ENCODE results near the gene TENT5A. TPM values are rescaled to one million over a fixed set of nuclear protein-coding genes. Genes with fewer than 3 reads are reported as not detected.

The TENT5A gene
- total RNA-seq, 1 experiment from 2014 or later, result 5.6 TPM

- Histone ChIP-seq H3K4me2 (ENCODE audit: low read length) (no peak overlapping the region), H3K9me3 (ENCODE audit: low read length) (no peaks in the 10 kb centered on the region), H3K79me2 (ENCODE audit: low read length) (no peaks in the 10 kb centered on the region), H2AFZ (ENCODE audit: low read length) (no peak overlapping the region), H3F3A (ENCODE audit: low read length, unreplicated experiment) (no peaks in the 10 kb centered on the region), H3K9me2 (replicated peaks; ENCODE audit: low read length) (no peaks in the 10 kb centered on the region), H3K27me3 (ENCODE audit: low read length) (no peaks in the 10 kb centered on the region), H3K36me3 (ENCODE audit: low read depth, low read length) (no peaks in the 10 kb centered on the region), H3K27ac (ENCODE audit: low read length) (no peak overlapping the region), H3K4me1 (ENCODE audit: insufficient read depth, low read length) (peaks cover 3% of the 10 kb centered on the region; the same call in 1 of the 2 replicates), H4K20me1 (ENCODE audit: low read length) (no peaks in the 10 kb centered on the region), H3K4me3 (ENCODE audit: low read length) (no peak overlapping the region), H3K9ac (ENCODE audit: low read length) (no peak overlapping the region)
- intact Hi-C loops (cut with micrococcal nuclease), result no loop called here
- TF ChIP-seq, protein P1, sequence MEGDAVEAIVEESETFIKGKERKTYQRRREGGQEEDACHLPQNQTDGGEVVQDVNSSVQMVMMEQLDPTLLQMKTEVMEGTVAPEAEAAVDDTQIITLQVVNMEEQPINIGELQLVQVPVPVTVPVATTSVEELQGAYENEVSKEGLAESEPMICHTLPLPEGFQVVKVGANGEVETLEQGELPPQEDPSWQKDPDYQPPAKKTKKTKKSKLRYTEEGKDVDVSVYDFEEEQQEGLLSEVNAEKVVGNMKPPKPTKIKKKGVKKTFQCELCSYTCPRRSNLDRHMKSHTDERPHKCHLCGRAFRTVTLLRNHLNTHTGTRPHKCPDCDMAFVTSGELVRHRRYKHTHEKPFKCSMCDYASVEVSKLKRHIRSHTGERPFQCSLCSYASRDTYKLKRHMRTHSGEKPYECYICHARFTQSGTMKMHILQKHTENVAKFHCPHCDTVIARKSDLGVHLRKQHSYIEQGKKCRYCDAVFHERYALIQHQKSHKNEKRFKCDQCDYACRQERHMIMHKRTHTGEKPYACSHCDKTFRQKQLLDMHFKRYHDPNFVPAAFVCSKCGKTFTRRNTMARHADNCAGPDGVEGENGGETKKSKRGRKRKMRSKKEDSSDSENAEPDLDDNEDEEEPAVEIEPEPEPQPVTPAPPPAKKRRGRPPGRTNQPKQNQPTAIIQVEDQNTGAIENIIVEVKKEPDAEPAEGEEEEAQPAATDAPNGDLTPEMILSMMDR (conservative IDR thresholded peaks at IDR 0.05; ENCODE audit: low read depth, low read length), result no peak
- TF ChIP-seq EZH2phosphoT487 (IDR thresholded peaks at IDR 0.05; ENCODE audit: borderline replicate concordance, low read length) (no peak), EZH2 (IDR thresholded peaks at IDR 0.05; ENCODE audit: low read length, unreplicated experiment) (no peak)
- no TSS peak for BruUV-seq (replicated peaks)
- CTCF ChIA-PET, result no interaction called here
- ATAC-seq, result no peak
- DNase-seq, result no peak
- POLR2A ChIA-PET (ENCODE audit: unreplicated experiment), result no interaction called here
Observed at GRCh38 chr6:81722506-81723223, 29.8 kb downstream of the TENT5A start.

DNA sequence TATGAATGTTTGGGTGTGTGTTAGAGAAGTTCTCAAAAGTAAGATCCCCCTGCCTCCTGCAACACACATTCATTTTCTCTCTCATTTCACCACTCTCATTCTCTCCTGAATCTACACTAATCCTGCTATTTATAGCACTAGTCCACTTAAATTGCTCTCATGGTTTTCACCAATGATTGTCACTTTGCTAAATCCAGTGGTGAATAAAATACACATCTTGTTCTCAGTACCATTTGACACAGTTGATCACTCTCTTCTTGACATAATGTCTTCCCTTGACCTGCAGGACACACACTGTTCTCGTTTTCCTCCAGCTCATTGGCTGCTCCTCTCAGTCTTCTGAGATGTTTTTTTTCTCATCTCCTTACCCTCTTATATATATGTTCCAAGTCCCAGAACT lies 32.1 kb downstream of the TENT5A start:
- no peak overlapping the region for H2AFZ ChIP-seq (ENCODE audit: low read length)
- no peak for ATAC-seq

GRCh38 chr6:81718126-81718525 lies 34.4 kb downstream of the TENT5A start:
- POLR2A ChIA-PET (ENCODE audit: unreplicated experiment), result no interaction called here

More for the DNA sequence above, 32.1 kb downstream of the TENT5A start:
- no peaks in the 10 kb centered on the region for H3F3A ChIP-seq (ENCODE audit: low read length, unreplicated experiment)
- H3K36me3 ChIP-seq (ENCODE audit: low read depth, low read length), result no peaks in the 10 kb centered on the region
- H4K20me1 ChIP-seq (ENCODE audit: low read length), result no peaks in the 10 kb centered on the region
- ChIA-PET CTCF (no interaction called here), POLR2A (ENCODE audit: unreplicated experiment) (no interaction called here)
- BruUV-seq (replicated peaks), result no TSS peak
- no peak overlapping the region for H3K9ac ChIP-seq (ENCODE audit: low read length)
- DNase-seq, result no peak
- intact Hi-C loops (cut with micrococcal nuclease), result no loop called here
- no peak overlapping the region for H3K4me3 ChIP-seq (ENCODE audit: low read length)
- H3K9me3 ChIP-seq (ENCODE audit: low read length), result no peaks in the 10 kb centered on the region
- TF ChIP-seq EZH2phosphoT487 (IDR thresholded peaks at IDR 0.05; ENCODE audit: borderline replicate concordance, low read length), result no peak
- no peak for TF ChIP-seq EZH2 (IDR thresholded peaks at IDR 0.05; ENCODE audit: low read length, unreplicated experiment)
- TF ChIP-seq, protein P1 (conservative IDR thresholded peaks at IDR 0.05; ENCODE audit: low read depth, low read length), result no peak
- H3K79me2 ChIP-seq (ENCODE audit: low read length), result no peaks in the 10 kb centered on the region
- no peak overlapping the region for H3K27ac ChIP-seq (ENCODE audit: low read length)
- no peak overlapping the region for H3K4me2 ChIP-seq (ENCODE audit: low read length)
- H3K27me3 ChIP-seq (ENCODE audit: low read length), result no peaks in the 10 kb centered on the region
- no peaks in the 10 kb centered on the region for H3K9me2 ChIP-seq (replicated peaks; ENCODE audit: low read length)
- H3K4me1 ChIP-seq (ENCODE audit: insufficient read depth, low read length), result no peaks in the 10 kb centered on the region

More at GRCh38 chr6:81718126-81718525, 34.4 kb downstream of the TENT5A start:
- H3K9me2 ChIP-seq (replicated peaks; ENCODE audit: low read length), result no peaks in the 10 kb centered on the region
- H4K20me1 ChIP-seq (ENCODE audit: low read length), result no peaks in the 10 kb centered on the region
- no TSS peak for BruUV-seq (replicated peaks)
- no peaks in the 10 kb centered on the region for H3K79me2 ChIP-seq (ENCODE audit: low read length)
- intact Hi-C loops (cut with micrococcal nuclease), result no loop called here
- CTCF ChIA-PET, result no interaction called here
- no peak overlapping the region for H3K9ac ChIP-seq (ENCODE audit: low read length)
- no peak for DNase-seq
- H3K4me3 ChIP-seq (ENCODE audit: low read length), result no peak overlapping the region
- TF ChIP-seq EZH2phosphoT487 (IDR thresholded peaks at IDR 0.05; ENCODE audit: borderline replicate concordance, low read length), result no peak
- TF ChIP-seq, protein P1 (conservative IDR thresholded peaks at IDR 0.05; ENCODE audit: low read depth, low read length), result no peak
- no peak for TF ChIP-seq EZH2 (IDR thresholded peaks at IDR 0.05; ENCODE audit: low read length, unreplicated experiment)
- no peaks in the 10 kb centered on the region for H3K9me3 ChIP-seq (ENCODE audit: low read length)
- H3K4me1 ChIP-seq (ENCODE audit: insufficient read depth, low read length), result no peaks in the 10 kb centered on the region
- H2AFZ ChIP-seq (ENCODE audit: low read length), result no peak overlapping the region
- H3F3A ChIP-seq (ENCODE audit: low read length, unreplicated experiment), result no peaks in the 10 kb centered on the region
- no peak for ATAC-seq
- no peak overlapping the region for H3K27ac ChIP-seq (ENCODE audit: low read length)
- no peaks in the 10 kb centered on the region for H3K36me3 ChIP-seq (ENCODE audit: low read depth, low read length)
- no peaks in the 10 kb centered on the region for H3K27me3 ChIP-seq (ENCODE audit: low read length)
- no peak overlapping the region for H3K4me2 ChIP-seq (ENCODE audit: low read length)

Data from PC-3 (cell line).